ENCODE data around the gene AGPAT2. TPM values are rescaled to one million over a fixed set of nuclear protein-coding genes. Genes with fewer than 3 reads are reported as not detected.

The AGPAT2 gene
- total RNA-seq, 2 donors from 2014 or later, result 197 to 372 TPM

DNA sequence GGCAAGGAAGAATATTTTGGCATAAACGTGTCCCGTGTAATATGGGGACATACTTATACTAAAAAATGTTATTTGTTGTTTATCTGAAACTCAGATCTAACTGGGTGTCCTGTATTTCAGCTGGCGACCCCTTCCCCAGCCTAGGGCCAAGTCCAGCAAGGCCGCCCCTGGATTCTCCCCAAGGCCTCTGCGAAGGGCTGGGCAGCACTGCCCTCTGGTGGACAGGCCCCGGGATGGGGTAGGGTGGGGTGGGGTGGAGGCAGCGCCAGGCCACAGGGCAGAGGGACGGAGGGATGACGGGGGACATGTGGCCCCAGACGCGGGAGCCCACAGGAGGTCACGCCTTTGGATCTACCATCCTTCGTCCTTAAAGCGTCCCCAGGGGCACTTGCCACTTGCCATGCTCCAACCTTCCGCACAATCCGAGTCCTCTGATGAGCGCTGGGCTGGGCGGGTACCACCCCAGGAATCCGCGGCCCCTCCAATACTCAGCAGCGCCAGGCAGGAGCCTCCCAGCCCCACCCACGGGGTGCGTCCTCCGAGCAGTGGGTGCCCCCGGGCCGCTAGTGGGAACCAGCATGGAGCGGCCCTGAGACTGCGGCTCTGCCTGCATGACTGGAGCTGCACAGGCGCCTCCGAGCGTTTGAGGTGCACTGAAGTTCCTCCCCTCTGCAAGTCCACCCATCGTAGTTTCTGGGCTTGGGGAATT, 7.1 kb upstream of the AGPAT2 start:
- Histone ChIP-seq H3K27ac (peak overlapping the region; percentile 39), H3K9ac (ENCODE audit: low read depth in 2 of 2, low read length in 2 of 2) (peak overlapping the region in 1 of 2 donors; percentile 42), H3K4me1 (peaks cover 38% of the 10 kb centered on the region), H3K36me3 (no peaks in the 10 kb centered on the region), H3K9me3 (no peaks in the 10 kb centered on the region), H3K27me3 (no peaks in the 10 kb centered on the region), H3K4me3 (no peak overlapping the region)
- DNase-seq, result peak; percentile 85
- TF ChIP-seq, protein P1, sequence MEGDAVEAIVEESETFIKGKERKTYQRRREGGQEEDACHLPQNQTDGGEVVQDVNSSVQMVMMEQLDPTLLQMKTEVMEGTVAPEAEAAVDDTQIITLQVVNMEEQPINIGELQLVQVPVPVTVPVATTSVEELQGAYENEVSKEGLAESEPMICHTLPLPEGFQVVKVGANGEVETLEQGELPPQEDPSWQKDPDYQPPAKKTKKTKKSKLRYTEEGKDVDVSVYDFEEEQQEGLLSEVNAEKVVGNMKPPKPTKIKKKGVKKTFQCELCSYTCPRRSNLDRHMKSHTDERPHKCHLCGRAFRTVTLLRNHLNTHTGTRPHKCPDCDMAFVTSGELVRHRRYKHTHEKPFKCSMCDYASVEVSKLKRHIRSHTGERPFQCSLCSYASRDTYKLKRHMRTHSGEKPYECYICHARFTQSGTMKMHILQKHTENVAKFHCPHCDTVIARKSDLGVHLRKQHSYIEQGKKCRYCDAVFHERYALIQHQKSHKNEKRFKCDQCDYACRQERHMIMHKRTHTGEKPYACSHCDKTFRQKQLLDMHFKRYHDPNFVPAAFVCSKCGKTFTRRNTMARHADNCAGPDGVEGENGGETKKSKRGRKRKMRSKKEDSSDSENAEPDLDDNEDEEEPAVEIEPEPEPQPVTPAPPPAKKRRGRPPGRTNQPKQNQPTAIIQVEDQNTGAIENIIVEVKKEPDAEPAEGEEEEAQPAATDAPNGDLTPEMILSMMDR (IDR thresholded peaks at IDR 0.05), result peak; percentile 77
- intact Hi-C loops (cut with DNase I), result no loop called here

DNA sequence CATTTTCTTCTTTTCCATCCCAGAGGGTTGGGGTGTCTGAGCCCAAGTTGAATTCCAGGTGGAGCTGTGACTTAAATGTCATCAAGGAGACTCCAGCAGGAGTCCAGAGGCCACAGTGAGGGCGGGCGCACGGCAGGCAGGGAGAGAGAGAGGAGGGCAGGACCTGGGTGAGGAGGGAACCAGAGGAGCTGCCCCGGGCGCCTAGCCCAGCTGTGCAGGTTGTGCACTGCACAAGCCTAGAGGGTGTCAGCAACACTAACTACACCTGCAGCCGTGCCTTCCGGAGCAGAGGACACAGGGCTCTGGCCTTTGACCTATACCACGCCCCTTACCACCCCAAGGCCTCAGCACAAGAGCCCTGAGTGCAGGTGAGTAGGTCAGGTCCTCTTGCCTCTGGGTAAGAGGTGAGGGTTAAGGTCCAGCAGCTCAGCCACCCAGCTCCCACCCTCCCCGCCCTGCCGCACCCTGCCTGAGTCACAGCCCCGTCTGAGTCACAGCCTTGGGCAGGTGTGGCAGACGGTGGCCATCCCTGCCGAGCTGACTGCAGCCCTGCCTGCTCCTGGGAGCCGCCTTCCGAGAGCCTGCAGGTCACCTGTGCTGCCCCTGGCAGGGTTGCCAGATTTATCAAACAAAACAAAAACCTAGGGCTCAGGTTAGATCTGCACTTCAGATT, 6.4 kb upstream of the AGPAT2 start:
- Histone ChIP-seq H3K4me1 (peaks cover 38% of the 10 kb centered on the region), H3K4me3 (no peak overlapping the region), H3K9ac (ENCODE audit: low read depth in 2 of 2, low read length in 2 of 2) (peak overlapping the region; percentile 51 to 58), H3K27ac (peak overlapping the region; percentile 39), H3K9me3 (no peaks in the 10 kb centered on the region), H3K36me3 (no peaks in the 10 kb centered on the region), H3K27me3 (no peaks in the 10 kb centered on the region)
- TF ChIP-seq, protein P1 (IDR thresholded peaks at IDR 0.05), result no peak
- intact Hi-C loops (cut with DNase I), result no loop called here
- peak; percentile 91 for DNase-seq

DNA sequence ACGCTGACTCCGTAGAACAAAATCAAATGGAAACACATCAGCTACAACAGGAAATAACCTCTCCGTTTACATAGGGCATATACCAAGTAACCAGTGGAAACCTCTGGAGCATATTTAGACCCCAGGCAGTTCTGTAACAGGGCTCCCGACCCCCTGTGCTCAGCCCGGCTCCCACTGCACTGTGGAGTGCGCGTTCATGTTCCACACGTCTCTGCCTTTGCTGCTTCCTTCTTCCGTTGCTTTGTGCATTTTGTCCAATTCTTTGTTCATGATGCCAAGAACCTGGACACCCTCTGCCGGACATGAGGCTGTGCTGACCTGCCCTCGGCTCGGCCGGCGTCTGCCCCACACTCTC, 5.9 kb upstream of the AGPAT2 start:
- Histone ChIP-seq H3K36me3 (no peaks in the 10 kb centered on the region), H3K9ac (ENCODE audit: low read depth in 2 of 2, low read length in 2 of 2) (peak overlapping the region; percentile 51 to 58), H3K9me3 (no peaks in the 10 kb centered on the region), H3K4me1 (peaks cover 42% of the 10 kb centered on the region), H3K4me3 (no peak overlapping the region), H3K27me3 (no peaks in the 10 kb centered on the region), H3K27ac (peak overlapping the region; percentile 39)
- DNase-seq, result no peak
- intact Hi-C loops (cut with DNase I), result no loop called here
- TF ChIP-seq, protein P1 (IDR thresholded peaks at IDR 0.05), result no peak

DNA sequence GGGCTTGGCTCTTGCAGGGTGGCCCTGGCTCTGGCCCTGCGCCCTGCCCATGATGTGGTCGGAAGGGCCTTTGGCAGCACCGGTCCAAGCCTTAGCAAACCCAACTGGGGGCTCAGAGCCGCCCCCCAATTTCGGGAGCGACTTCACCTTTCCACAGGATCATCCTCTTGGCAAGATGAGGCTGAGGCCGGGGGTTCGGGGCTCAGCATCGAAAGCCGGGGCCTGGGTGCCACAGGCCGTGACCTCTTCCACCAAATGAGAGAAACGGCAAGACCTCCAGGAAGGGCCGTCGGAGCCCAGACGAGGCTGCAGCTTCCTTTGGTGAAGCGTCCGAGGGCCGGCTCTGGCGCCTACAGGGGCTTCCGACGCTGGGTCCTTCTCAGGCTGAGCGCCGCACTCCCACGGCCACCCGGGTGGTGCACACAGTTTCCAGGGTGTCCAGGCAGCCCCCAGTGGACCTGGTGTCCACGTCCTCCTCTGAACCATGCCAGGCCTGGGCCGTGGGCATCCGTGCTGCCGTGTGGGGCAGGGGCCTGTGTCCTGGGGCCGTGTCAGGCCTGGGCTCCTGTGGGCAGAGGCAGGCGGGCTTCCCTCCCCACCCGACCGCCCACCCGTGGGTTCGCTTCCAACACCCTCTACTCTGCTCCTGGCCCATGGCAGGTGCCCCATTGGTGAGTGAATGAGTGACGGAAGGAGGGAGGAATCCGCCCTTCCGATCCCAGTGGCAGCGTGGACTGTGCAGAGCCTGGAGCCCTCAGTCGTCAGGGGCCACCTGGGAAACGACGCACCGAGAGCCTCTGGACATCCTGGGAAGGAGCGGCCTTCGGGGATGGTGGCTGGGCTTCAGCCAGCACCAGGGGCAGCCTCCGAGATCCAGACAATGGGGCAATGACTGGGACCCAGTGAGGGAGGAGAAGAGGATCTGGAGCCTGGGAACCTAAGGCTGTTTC, 5.2 kb upstream of the AGPAT2 start:
- DNase-seq, result no peak
- peaks cover 40% of the 10 kb centered on the region for H3K4me1 ChIP-seq
- H3K27ac ChIP-seq, result peak overlapping the region; percentile 39

More for the DNA sequence above, 5.2 kb upstream of the AGPAT2 start:
- intact Hi-C loops (cut with DNase I), result no loop called here
- Histone ChIP-seq H3K9me3 (no peaks in the 10 kb centered on the region), H3K36me3 (no peaks in the 10 kb centered on the region), H3K27me3 (no peaks in the 10 kb centered on the region), H3K4me3 (no peak overlapping the region), H3K9ac (ENCODE audit: low read depth in 2 of 2, low read length in 2 of 2) (peak overlapping the region; percentile 51 to 58)
- TF ChIP-seq, protein P1 (IDR thresholded peaks at IDR 0.05), result no peak

Measured in colonic mucosa (tissue), 4 donors.